Measurements from ENCODE around the gene LRPPRC. TPM values are rescaled to one million over a fixed set of nuclear protein-coding genes. Genes with fewer than 3 reads are reported as not detected.

Gene LRPPRC
- total RNA-seq, 1 experiment from 2014 or later, result 253 TPM

DNA sequence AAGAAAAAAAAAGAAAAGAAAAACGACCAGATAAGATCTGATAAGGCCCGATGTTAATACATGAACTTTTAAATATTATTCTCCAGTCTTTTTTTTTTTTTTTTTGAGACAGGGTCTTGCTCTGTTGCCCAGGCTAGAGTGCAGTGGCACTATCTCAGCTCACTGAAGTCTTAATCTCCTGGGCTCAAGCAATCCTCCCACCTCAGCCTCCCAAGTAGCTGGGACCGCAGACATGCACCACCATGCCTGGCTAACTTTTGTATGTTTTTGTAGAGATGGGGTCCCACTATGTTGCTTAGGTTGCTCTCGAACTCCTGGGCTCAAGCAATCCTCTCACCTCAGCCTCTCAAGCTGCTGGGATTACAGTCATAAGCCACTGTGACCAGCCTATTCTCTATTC is 158.8 kb downstream of the LRPPRC start:
- TF ChIP-seq CBFB (CRISPR knock-in tag; IDR thresholded peaks at IDR 0.05; ENCODE audit: low read depth), result no peak
- TF ChIP-seq RORB (CRISPR knock-in tag; IDR thresholded peaks at IDR 0.05), result no peak
- TF ChIP-seq SMAD3 (CRISPR knock-in tag; IDR thresholded peaks at IDR 0.05; ENCODE audit: borderline replicate concordance), result no peak
- no peak for TF ChIP-seq TEAD1 (CRISPR knock-in tag; IDR thresholded peaks at IDR 0.05)
- no peak for TF ChIP-seq ETV6 (CRISPR knock-in tag; IDR thresholded peaks at IDR 0.05)
- no peak for TF ChIP-seq ZNF138 (CRISPR knock-in tag; conservative IDR thresholded peaks at IDR 0.05)
- no peak for TF ChIP-seq OVOL2 (CRISPR knock-in tag; IDR thresholded peaks at IDR 0.05; ENCODE audit: borderline replicate concordance)
- TF ChIP-seq EMX1 (CRISPR knock-in tag; IDR thresholded peaks at IDR 0.05), result no peak
- no peak for TF ChIP-seq ZNF423 (CRISPR knock-in tag; IDR thresholded peaks at IDR 0.05)
- no peak for TF ChIP-seq ZNF121 (CRISPR knock-in tag; IDR thresholded peaks at IDR 0.05)
- TF ChIP-seq, protein P1, sequence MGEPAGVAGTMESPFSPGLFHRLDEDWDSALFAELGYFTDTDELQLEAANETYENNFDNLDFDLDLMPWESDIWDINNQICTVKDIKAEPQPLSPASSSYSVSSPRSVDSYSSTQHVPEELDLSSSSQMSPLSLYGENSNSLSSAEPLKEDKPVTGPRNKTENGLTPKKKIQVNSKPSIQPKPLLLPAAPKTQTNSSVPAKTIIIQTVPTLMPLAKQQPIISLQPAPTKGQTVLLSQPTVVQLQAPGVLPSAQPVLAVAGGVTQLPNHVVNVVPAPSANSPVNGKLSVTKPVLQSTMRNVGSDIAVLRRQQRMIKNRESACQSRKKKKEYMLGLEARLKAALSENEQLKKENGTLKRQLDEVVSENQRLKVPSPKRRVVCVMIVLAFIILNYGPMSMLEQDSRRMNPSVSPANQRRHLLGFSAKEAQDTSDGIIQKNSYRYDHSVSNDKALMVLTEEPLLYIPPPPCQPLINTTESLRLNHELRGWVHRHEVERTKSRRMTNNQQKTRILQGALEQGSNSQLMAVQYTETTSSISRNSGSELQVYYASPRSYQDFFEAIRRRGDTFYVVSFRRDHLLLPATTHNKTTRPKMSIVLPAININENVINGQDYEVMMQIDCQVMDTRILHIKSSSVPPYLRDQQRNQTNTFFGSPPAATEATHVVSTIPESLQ (CRISPR knock-in tag; IDR thresholded peaks at IDR 0.05), result no peak
- no peak for TF ChIP-seq JUN (CRISPR knock-in tag; IDR thresholded peaks at IDR 0.05)
- no peak for TF ChIP-seq RELA (CRISPR knock-in tag; IDR thresholded peaks at IDR 0.05; ENCODE audit: borderline replicate concordance)
- TF ChIP-seq SP1 (CRISPR knock-in tag; conservative IDR thresholded peaks at IDR 0.05), result no peak
- TF ChIP-seq TEAD4 (CRISPR knock-in tag; IDR thresholded peaks at IDR 0.05), result no peak
- TF ChIP-seq, protein P2, sequence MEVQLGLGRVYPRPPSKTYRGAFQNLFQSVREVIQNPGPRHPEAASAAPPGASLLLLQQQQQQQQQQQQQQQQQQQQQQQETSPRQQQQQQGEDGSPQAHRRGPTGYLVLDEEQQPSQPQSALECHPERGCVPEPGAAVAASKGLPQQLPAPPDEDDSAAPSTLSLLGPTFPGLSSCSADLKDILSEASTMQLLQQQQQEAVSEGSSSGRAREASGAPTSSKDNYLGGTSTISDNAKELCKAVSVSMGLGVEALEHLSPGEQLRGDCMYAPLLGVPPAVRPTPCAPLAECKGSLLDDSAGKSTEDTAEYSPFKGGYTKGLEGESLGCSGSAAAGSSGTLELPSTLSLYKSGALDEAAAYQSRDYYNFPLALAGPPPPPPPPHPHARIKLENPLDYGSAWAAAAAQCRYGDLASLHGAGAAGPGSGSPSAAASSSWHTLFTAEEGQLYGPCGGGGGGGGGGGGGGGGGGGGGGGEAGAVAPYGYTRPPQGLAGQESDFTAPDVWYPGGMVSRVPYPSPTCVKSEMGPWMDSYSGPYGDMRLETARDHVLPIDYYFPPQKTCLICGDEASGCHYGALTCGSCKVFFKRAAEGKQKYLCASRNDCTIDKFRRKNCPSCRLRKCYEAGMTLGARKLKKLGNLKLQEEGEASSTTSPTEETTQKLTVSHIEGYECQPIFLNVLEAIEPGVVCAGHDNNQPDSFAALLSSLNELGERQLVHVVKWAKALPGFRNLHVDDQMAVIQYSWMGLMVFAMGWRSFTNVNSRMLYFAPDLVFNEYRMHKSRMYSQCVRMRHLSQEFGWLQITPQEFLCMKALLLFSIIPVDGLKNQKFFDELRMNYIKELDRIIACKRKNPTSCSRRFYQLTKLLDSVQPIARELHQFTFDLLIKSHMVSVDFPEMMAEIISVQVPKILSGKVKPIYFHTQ (CRISPR knock-in tag; IDR thresholded peaks at IDR 0.05), result no peak
- TF ChIP-seq, protein P3, sequence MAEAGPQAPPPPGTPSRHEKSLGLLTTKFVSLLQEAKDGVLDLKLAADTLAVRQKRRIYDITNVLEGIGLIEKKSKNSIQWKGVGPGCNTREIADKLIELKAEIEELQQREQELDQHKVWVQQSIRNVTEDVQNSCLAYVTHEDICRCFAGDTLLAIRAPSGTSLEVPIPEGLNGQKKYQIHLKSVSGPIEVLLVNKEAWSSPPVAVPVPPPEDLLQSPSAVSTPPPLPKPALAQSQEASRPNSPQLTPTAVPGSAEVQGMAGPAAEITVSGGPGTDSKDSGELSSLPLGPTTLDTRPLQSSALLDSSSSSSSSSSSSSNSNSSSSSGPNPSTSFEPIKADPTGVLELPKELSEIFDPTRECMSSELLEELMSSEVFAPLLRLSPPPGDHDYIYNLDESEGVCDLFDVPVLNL (CRISPR knock-in tag; IDR thresholded peaks at IDR 0.05; ENCODE audit: borderline replicate concordance, low read depth), result no peak
- TF ChIP-seq, protein P4, sequence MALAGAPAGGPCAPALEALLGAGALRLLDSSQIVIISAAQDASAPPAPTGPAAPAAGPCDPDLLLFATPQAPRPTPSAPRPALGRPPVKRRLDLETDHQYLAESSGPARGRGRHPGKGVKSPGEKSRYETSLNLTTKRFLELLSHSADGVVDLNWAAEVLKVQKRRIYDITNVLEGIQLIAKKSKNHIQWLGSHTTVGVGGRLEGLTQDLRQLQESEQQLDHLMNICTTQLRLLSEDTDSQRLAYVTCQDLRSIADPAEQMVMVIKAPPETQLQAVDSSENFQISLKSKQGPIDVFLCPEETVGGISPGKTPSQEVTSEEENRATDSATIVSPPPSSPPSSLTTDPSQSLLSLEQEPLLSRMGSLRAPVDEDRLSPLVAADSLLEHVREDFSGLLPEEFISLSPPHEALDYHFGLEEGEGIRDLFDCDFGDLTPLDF (CRISPR knock-in tag; IDR thresholded peaks at IDR 0.05), result no peak
- no peaks in the 10 kb centered on the region for H3K36me3 Mint-ChIP-seq
- CTCF ChIA-PET, result no interaction called here
- DNase-seq (ENCODE audit: low spot score) (no peak), ATAC-seq (no peak)
- H3K27ac Mint-ChIP-seq, result no peak overlapping the region
- H3K27me3 Mint-ChIP-seq (ENCODE audit: low read depth), result 0 out of 2 replicates have a peak, but pooled peaks cover 3% of the 10 kb centered on the region
- H3K9me3 Mint-ChIP-seq, result no peaks in the 10 kb centered on the region
- no peak overlapping the region for H3K4me3 Mint-ChIP-seq
- POLR2A ChIA-PET, result no interaction called here
- H3K4me1 Mint-ChIP-seq, result peaks cover 8% of the 10 kb centered on the region

Other genes starting within 250 kb of the LRPPRC start
- 7.0 to 7.1 TPM (median 7.1 TPM) in 3 replicates for gene DYNC2LI1, start 221.9 kb downstream of the LRPPRC start, total RNA-seq (2021)
- gene ABCG5, start 157.2 kb downstream of the LRPPRC start, total RNA-seq (2021), result not detected in 3 replicates
- 0.23 to 0.25 TPM in 2 of 3 replicates, not detected in the other for gene ABCG8, start 157.0 kb downstream of the LRPPRC start, total RNA-seq (2021)
- 94.2 to 102 TPM (median 96.4 TPM) in 3 replicates for gene PPM1B, start 172.9 kb upstream of the LRPPRC start, total RNA-seq (2021)